ENCODE results near the gene PDPN. TPM values are rescaled to one million over a fixed set of nuclear protein-coding genes. Genes with fewer than 3 reads are reported as not detected.

Gene PDPN
- total and polyA plus RNA-seq, 9 of the 15 experiments (the other 6 are each of a cell fraction or from before 2014, with no cell fraction given) = 0.11 TPM; not detected in 8

DNA sequence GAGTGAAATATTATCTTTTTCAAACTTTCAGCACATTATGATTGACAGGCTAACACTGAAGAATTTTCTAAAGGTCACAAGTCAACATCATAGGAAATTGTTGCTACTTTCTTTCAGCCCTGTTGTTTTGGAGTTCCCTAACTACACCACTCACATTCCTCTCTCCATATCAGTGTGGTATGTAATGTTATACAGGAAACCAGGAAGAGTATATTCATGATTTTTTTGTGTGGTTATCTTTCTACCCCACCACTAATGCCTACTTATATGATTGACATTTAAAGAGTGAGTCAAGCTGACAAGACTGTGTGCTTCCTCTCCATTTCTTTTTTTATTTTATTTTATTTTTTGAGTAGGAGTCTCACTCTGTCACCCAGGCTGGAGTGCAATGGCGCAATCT lies 68.6 kb downstream of the PDPN start:
- in situ Hi-C loops (cut with MboI) (no loop called here), intact Hi-C loops (cut with micrococcal nuclease) (no loop called here)
- Histone ChIP-seq H3K79me2 (ENCODE audit: control insufficient read depth, insufficient read depth, low read length) (no peaks in the 10 kb centered on the region), H3K36me3 (ENCODE audit: control insufficient read depth, insufficient read depth, low read length) (no peaks in the 10 kb centered on the region), H3K4me2 (ENCODE audit: insufficient read depth, low read length) (no peak overlapping the region), H3K27me3 (ENCODE audit: control insufficient read depth in 2 of 2, insufficient read depth in 2 of 2, low read length in 2 of 2) (peaks cover 6 to 7% of the 10 kb centered on the region in 2 experiments; a peak in 3 of 5 replicates), H3K9ac (ENCODE audit: insufficient read depth in 1 of 2, low read depth in 2 of 2, low read length in 2 of 2) (no peak overlapping the region), H3K9me1 (ENCODE audit: control insufficient read depth, insufficient read depth, low read length) (no peaks in the 10 kb centered on the region), H2AFZ (ENCODE audit: low read depth, low read length) (no peak overlapping the region), H3K9me3 (replicated peaks; ENCODE audit: control insufficient read depth, insufficient read depth, low read depth, low read length) (no peaks in the 10 kb centered on the region), H3K4me1 (replicated peaks in 1 of 2; ENCODE audit: control insufficient read depth in 2 of 2, insufficient read depth in 2 of 2, low read length in 2 of 2) (no peaks in the 10 kb centered on the region), H3K27ac (ENCODE audit: extremely low read depth, low read depth, low read length) (no peak overlapping the region), H4K20me1 (replicated peaks; ENCODE audit: control insufficient read depth, insufficient read depth, low read length) (no peaks in the 10 kb centered on the region), H3K4me3 (no peak overlapping the region)
- ATAC-seq = no peak
- CTCF ChIA-PET (ENCODE audit: low intra/inter-chr PET ratio) = no interaction called here
- BruUV-seq (replicated peaks) = no TSS peak
- no peak for DNase-seq (ENCODE audit: extremely low read depth in 1 of 4, low spot score in 3 of 4)
- TF ChIP-seq, protein P1, sequence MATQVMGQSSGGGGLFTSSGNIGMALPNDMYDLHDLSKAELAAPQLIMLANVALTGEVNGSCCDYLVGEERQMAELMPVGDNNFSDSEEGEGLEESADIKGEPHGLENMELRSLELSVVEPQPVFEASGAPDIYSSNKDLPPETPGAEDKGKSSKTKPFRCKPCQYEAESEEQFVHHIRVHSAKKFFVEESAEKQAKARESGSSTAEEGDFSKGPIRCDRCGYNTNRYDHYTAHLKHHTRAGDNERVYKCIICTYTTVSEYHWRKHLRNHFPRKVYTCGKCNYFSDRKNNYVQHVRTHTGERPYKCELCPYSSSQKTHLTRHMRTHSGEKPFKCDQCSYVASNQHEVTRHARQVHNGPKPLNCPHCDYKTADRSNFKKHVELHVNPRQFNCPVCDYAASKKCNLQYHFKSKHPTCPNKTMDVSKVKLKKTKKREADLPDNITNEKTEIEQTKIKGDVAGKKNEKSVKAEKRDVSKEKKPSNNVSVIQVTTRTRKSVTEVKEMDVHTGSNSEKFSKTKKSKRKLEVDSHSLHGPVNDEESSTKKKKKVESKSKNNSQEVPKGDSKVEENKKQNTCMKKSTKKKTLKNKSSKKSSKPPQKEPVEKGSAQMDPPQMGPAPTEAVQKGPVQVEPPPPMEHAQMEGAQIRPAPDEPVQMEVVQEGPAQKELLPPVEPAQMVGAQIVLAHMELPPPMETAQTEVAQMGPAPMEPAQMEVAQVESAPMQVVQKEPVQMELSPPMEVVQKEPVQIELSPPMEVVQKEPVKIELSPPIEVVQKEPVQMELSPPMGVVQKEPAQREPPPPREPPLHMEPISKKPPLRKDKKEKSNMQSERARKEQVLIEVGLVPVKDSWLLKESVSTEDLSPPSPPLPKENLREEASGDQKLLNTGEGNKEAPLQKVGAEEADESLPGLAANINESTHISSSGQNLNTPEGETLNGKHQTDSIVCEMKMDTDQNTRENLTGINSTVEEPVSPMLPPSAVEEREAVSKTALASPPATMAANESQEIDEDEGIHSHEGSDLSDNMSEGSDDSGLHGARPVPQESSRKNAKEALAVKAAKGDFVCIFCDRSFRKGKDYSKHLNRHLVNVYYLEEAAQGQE (IDR thresholded peaks at IDR 0.05; ENCODE audit: borderline replicate concordance) = no peak
- TF ChIP-seq, protein P1 (CRISPR knock-in tag; IDR thresholded peaks at IDR 0.05; ENCODE audit: low read depth) = no peak
- TF ChIP-seq DDX20 (tag; IDR thresholded peaks at IDR 0.05; ENCODE audit: low read depth) (no peak), ZNF184 (CRISPR knock-in tag; IDR thresholded peaks at IDR 0.05) (no peak), GABPA (tag; conservative IDR thresholded peaks at IDR 0.05; ENCODE audit: low read depth) (no peak)
- TF ChIP-seq, protein P2, sequence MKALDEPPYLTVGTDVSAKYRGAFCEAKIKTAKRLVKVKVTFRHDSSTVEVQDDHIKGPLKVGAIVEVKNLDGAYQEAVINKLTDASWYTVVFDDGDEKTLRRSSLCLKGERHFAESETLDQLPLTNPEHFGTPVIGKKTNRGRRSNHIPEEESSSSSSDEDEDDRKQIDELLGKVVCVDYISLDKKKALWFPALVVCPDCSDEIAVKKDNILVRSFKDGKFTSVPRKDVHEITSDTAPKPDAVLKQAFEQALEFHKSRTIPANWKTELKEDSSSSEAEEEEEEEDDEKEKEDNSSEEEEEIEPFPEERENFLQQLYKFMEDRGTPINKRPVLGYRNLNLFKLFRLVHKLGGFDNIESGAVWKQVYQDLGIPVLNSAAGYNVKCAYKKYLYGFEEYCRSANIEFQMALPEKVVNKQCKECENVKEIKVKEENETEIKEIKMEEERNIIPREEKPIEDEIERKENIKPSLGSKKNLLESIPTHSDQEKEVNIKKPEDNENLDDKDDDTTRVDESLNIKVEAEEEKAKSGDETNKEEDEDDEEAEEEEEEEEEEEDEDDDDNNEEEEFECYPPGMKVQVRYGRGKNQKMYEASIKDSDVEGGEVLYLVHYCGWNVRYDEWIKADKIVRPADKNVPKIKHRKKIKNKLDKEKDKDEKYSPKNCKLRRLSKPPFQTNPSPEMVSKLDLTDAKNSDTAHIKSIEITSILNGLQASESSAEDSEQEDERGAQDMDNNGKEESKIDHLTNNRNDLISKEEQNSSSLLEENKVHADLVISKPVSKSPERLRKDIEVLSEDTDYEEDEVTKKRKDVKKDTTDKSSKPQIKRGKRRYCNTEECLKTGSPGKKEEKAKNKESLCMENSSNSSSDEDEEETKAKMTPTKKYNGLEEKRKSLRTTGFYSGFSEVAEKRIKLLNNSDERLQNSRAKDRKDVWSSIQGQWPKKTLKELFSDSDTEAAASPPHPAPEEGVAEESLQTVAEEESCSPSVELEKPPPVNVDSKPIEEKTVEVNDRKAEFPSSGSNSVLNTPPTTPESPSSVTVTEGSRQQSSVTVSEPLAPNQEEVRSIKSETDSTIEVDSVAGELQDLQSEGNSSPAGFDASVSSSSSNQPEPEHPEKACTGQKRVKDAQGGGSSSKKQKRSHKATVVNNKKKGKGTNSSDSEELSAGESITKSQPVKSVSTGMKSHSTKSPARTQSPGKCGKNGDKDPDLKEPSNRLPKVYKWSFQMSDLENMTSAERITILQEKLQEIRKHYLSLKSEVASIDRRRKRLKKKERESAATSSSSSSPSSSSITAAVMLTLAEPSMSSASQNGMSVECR (CRISPR knock-in tag; IDR thresholded peaks at IDR 0.05) = no peak
- TF ChIP-seq, protein P3, sequence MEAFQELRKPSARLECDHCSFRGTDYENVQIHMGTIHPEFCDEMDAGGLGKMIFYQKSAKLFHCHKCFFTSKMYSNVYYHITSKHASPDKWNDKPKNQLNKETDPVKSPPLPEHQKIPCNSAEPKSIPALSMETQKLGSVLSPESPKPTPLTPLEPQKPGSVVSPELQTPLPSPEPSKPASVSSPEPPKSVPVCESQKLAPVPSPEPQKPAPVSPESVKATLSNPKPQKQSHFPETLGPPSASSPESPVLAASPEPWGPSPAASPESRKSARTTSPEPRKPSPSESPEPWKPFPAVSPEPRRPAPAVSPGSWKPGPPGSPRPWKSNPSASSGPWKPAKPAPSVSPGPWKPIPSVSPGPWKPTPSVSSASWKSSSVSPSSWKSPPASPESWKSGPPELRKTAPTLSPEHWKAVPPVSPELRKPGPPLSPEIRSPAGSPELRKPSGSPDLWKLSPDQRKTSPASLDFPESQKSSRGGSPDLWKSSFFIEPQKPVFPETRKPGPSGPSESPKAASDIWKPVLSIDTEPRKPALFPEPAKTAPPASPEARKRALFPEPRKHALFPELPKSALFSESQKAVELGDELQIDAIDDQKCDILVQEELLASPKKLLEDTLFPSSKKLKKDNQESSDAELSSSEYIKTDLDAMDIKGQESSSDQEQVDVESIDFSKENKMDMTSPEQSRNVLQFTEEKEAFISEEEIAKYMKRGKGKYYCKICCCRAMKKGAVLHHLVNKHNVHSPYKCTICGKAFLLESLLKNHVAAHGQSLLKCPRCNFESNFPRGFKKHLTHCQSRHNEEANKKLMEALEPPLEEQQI (IDR thresholded peaks at IDR 0.05) = no peak
- POLR2A ChIA-PET = no interaction called here
- no peak for FAIRE-seq
- 0% methylated on average over 1 of the region's 1 CpG for WGBS (ENCODE audit: insufficient coverage, low coverage, missing lambda C conversion rate)

Measured in K562 (cell line).